GM20000 (cell line): ENCODE results near the gene MAD1L1.

Source experiments
- DNase-seq: peaks from one replicate; pipeline ENCODE4 v3.0.0; 2012; ENCODE audit warnings: low spot score
- TF ChIP-seq, protein P1 (sequence below): IDR thresholded peaks from 2 replicates; pipeline ENCODE4 v1.5.1; 2012; ENCODE audit warnings: mild to moderate bottlenecking, control low read depth; ENCODE audit errors: extremely low read depth, missing control alignments

MAD1L1 gene

DNA sequence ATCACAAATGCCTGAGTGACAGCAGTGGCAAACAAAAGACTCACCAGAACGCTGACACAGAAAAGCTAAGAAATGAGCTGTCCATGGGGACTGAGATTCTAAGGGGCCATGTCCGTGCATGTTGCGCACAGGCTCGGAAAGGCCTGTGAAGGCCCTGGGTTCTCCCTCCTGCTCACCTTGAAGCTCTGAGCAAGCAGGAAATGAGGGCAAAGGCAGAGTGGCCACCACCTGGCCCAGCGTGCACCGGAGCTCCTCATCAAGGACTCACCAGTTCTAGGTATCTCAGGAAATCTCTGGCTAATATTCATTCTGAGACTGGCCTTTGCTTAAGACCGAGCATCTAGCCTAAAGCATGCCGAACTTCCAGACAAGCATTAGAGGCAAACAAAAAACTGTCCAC lies 52.7 kb downstream of the MAD1L1 start:
- DNase-seq, result no peak
- TF ChIP-seq, protein P1, sequence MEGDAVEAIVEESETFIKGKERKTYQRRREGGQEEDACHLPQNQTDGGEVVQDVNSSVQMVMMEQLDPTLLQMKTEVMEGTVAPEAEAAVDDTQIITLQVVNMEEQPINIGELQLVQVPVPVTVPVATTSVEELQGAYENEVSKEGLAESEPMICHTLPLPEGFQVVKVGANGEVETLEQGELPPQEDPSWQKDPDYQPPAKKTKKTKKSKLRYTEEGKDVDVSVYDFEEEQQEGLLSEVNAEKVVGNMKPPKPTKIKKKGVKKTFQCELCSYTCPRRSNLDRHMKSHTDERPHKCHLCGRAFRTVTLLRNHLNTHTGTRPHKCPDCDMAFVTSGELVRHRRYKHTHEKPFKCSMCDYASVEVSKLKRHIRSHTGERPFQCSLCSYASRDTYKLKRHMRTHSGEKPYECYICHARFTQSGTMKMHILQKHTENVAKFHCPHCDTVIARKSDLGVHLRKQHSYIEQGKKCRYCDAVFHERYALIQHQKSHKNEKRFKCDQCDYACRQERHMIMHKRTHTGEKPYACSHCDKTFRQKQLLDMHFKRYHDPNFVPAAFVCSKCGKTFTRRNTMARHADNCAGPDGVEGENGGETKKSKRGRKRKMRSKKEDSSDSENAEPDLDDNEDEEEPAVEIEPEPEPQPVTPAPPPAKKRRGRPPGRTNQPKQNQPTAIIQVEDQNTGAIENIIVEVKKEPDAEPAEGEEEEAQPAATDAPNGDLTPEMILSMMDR, result no peak

DNA sequence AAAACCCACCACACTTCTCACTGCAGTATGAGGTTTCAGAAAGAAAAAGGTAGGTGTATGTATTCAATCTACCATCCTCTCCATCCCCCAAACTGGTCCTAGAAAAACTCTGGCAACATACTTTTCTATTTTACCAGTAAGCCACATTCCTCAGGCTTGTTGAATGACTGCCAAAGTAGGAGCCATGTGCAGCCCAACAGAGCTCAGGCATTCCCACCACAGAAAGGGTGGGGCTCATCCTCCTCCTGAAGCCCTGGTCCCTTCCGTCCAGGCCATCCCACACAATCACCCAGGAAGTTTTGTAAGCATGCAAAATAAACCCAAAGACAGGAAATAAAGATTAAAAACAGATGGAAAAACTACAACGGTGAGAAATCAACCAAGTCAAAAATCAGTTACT lies 57.2 kb downstream of the MAD1L1 start:
- TF ChIP-seq, protein P1, result no peak
- DNase-seq, result no peak

DNA sequence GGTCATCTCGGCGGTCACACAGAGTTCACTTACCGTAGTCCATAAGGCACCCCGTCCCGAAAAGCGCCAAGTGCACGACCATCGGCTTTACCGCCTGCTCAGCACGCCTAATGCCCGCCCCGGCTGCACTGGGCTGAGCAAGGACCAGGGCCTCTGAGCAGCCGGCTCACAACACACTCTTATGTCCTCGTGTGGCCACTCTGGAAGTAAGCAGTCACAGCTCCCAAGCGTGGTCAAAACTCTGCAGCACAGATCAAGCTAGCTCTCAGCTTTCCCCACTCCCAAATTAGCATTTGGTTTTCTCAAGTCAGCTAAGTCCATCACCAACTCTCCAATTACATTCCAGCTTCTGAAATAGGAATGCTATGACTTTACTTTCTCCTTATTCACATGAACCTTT lies 57.7 kb downstream of the MAD1L1 start:
- DNase-seq, result no peak

DNA sequence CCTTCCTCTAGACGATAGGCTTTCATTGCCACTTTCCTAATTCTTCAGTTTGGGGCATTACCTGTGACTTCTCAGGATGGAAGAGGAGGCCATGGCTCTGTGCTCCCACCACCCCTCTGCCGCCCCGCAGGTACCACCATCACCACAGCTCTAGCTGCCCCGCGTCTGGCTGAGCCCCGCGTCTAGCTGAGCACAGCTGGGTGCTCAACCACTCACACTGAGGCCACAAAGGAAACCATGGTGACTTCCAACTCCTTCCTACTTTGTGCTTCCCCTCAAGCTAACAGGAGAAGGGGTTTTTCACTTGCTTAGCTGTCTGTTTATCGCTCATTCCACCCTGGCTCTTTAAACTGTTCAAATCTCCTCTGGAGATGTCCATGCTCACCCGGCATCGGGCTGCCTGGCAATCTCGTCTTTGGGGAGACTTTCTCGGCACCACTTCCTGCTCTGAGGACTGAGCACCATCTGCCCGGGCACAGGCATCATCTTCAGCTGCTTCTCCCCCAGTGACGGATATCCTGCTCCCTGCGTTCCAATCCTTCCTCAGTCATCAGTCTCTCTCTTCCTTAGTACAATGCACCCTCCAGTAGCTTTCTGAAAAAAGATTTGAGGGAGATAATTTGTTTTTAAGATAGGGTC lies 59.4 kb downstream of the MAD1L1 start:
- TF ChIP-seq, protein P1, result no peak
- no peak for DNase-seq

More for the DNA sequence above, 57.7 kb downstream of the MAD1L1 start:
- TF ChIP-seq, protein P1, result no peak

DNA sequence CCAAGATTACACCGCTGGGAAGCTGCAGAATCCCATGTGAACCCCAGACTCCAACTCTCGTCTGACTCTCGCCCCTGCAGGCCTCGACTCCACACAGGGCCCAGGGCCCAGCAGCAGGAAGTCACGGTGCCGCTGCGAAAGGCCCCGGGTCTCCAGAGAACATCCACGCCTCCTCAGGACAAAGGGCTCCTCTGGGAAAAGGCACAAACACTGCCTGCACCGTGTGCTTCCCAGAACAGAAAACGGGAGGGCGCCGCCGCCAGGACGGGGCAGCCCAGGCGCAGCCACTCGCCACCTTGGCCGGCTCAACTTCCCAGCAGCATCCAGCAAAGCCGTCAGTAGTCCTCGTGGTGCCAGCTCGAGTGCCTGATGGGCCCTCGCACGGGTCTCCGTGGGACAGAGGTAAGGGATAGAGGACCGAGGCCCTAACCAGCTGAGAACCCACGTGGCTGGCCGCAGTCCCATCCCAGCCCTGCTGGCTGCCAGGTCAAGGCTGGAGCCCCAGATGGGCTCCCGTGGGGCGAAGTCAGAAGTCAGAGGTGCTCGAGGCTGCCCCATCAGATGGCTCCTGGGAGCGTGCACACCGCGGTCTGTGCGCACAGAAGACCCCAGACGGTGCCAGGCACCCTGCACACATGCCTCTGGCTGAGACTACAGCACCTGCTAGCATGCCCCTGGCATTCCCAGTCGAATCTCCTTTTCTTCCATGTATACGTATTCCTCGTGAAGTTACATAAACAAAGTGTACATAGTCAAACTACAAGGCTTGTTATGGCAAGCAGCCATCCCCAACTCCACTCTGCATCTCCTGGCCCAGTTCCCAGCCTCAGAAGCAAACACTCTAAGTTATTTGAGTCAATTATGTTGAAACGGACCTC lies 60.2 kb downstream of the MAD1L1 start:
- TF ChIP-seq, protein P1, result no peak
- no peak for DNase-seq

DNA sequence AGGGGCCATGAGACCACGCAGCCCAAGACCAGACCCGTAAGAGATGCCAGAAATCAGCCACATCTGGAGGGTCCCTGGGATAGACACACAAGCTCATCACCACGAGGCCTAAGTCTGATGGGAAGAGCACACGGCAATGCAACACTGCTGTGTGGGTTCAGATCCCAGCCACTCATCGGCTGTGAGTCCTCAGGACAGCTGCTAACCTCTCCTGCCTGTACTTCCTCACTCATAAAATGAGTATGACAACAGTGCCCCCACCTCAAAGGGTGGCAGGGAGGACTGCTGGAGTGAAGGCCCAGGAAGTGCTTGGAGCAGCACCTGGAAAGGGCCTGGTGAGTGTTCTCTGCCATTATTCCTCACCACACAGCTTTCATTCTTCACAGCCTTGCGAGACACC lies 60.9 kb downstream of the MAD1L1 start:
- DNase-seq, result peak; percentile 35
- TF ChIP-seq, protein P1, result no peak
